SK-N-SH (cell line): ENCODE data around the gene RNU6-9. TPM values are rescaled to one million over a fixed set of nuclear protein-coding genes. Genes with fewer than 3 reads are reported as not detected.

Source experiments
- CTCF ChIA-PET: fragments of 300-600, 350-600 bp; formaldehyde crosslinking; extraction: SDS; loops from one replicate; lab custom pipeline; 2021; lab: Yijun Ruan, JAX
- POLR2A ChIA-PET: fragments of 350-600 bp; sonication (Branson Sonifier 250); formaldehyde crosslinking; extraction: SDS; loops from one replicate; lab custom pipeline; 2020; ENCODE audit warnings: antibody characterized with exemption, inconsistent platforms; lab: Yijun Ruan, JAX
- DNase-seq: peaks from one replicate; pipeline ENCODE4 v3.0.0; 2012
- H2AFZ ChIP-seq: fragments of 200-600 bp; sonication (generic); 2 replicates; pipeline ENCODE4 v1.8.1; 2016; ENCODE audit warnings: antibody characterized with exemption, mild to moderate bottlenecking, low read depth
- H3F3A ChIP-seq: fragments of 200-600 bp; sonication (generic); replicated peaks from 2 replicates; pipeline ENCODE3; 2016; ENCODE audit warnings: antibody characterized with exemption, mild to moderate bottlenecking; ENCODE audit not compliant: insufficient read depth
- H3K27ac ChIP-seq, 2 experiments: fragments of 200-500 bp in 1 of 2; fragments of 200-600 bp in 1 of 2; sonication (Bioruptor generic) in 1 of 2; sonication (generic), shearing (Covaris generic) in 1 of 2; 2 replicates each; pipeline versions ENCODE4 v1.5.1 to v1.6.1; 2014 to 2016; ENCODE audit warnings: low read depth in 2 of 2, inconsistent platforms in 1 of 2, low read length in 1 of 2, mild to moderate bottlenecking in 1 of 2, mixed read lengths in 1 of 2
- H3K27me3 ChIP-seq: fragments of 200-600 bp; sonication (generic), shearing (Covaris generic); 2 replicates; pipeline ENCODE4 v1.6.1; 2016; ENCODE audit warnings: mixed run types; ENCODE audit not compliant: insufficient read depth
- H3K36me3 ChIP-seq, 2 experiments: fragments of 200-500 bp in 1 of 2; fragments of 200-600 bp in 1 of 2; sonication (Bioruptor generic) in 1 of 2; sonication (generic) in 1 of 2; replicated peaks in 1 of 2; 2 replicates each; pipeline versions ENCODE3 to v1.5.1; 2014 to 2016; ENCODE audit warnings: low read length in 1 of 2, mild to moderate bottlenecking in 1 of 2; ENCODE audit not compliant: insufficient read depth in 2 of 2, control insufficient read depth in 1 of 2
- H3K4me1 ChIP-seq, 2 experiments: fragments of 200-500 bp in 1 of 2; fragments of 200-600 bp in 1 of 2; sonication (Bioruptor generic) in 1 of 2; sonication (generic), shearing (Covaris generic) in 1 of 2; 2 replicates each; pipeline versions ENCODE4 v1.5.1 to v1.6.1; 2014 to 2016; ENCODE audit warnings: low read depth in 1 of 2, low read length in 1 of 2, mixed run types in 1 of 2; ENCODE audit not compliant: insufficient read depth in 2 of 2, control insufficient read depth in 1 of 2
- H3K4me2 ChIP-seq: fragments of 200-600 bp; sonication (generic), shearing (Covaris generic); 2 replicates; pipeline ENCODE4 v1.6.1; 2017; ENCODE audit warnings: mixed run types
- H3K4me3 ChIP-seq, 2 experiments: fragments of 200-500 bp in 1 of 2; fragments of 200-600 bp in 1 of 2; sonication (Bioruptor generic) in 1 of 2; sonication (generic), shearing (Covaris generic) in 1 of 2; 2 replicates each; pipeline versions ENCODE4 v1.5.1 to v1.8.1; 2014 to 2016; ENCODE audit warnings: low read depth in 2 of 2, inconsistent platforms in 1 of 2, low read length in 1 of 2, mild to moderate bottlenecking in 1 of 2, mixed read lengths in 1 of 2, moderate library complexity in 1 of 2
- H3K79me2 ChIP-seq: fragments of 200-600 bp; sonication (generic); 2 replicates; pipeline ENCODE4 v1.8.1; 2017; ENCODE audit warnings: mild to moderate bottlenecking; ENCODE audit not compliant: insufficient read depth
- H3K9ac ChIP-seq: fragments of 200-600 bp; sonication (generic); 2 replicates; pipeline ENCODE4 v1.6.1; 2017; ENCODE audit warnings: mixed run types
- H3K9me2 ChIP-seq: fragments of 200-600 bp; sonication (generic); 2 replicates; pipeline ENCODE4 v1.6.1; 2017; ENCODE audit warnings: mixed run types
- H3K9me3 ChIP-seq: fragments of 200-600 bp; sonication (generic); 2 replicates; pipeline ENCODE4 v1.6.1; 2017; ENCODE audit warnings: mixed run types, mild to moderate bottlenecking, moderate library complexity
- H4K20me1 ChIP-seq: fragments of 200-600 bp; sonication (generic); 2 replicates; pipeline ENCODE4 v1.6.1; 2017; ENCODE audit warnings: mild to moderate bottlenecking, mixed run types; ENCODE audit not compliant: insufficient read depth
- CHD2 ChIP-seq: fragments of 150-350 bp; IDR thresholded peaks from 2 replicates; pipeline ENCODE4 v1.6.1; 2018; ENCODE audit warnings: low read length; ENCODE audit not compliant: partially characterized antibody
- ELF1 ChIP-seq: IDR thresholded peaks from 2 replicates; pipeline ENCODE4 v1.4.0; 2012
- EP300 ChIP-seq, 2 experiments: IDR thresholded peaks; 2 replicates each; pipeline versions ENCODE4 v1.4.0 to v1.6.1; 2012; ENCODE audit warnings: borderline replicate concordance in 1 of 2, low read depth in 1 of 2, low read length in 1 of 2
- MXI1 ChIP-seq: IDR thresholded peaks from 2 replicates; pipeline ENCODE4 v1.6.1; 2012; ENCODE audit warnings: mild to moderate bottlenecking, low read depth, low read length, improper control_type of control experiment
- NFIC ChIP-seq: IDR thresholded peaks from 2 replicates; pipeline ENCODE4 v1.4.0; 2012; ENCODE audit warnings: borderline replicate concordance
- NRF1 ChIP-seq: IDR thresholded peaks from 2 replicates; pipeline ENCODE4 v1.6.1; 2012; ENCODE audit warnings: low read depth, mild to moderate bottlenecking, low read length
- POLR2AphosphoS5 ChIP-seq: IDR thresholded peaks from 2 replicates; pipeline ENCODE4 v1.6.1; 2012; ENCODE audit warnings: low read depth, low read length
- RAD21 ChIP-seq: IDR thresholded peaks from 2 replicates; pipeline ENCODE4 v1.6.1; 2012; ENCODE audit warnings: mild to moderate bottlenecking, low read length
- RFX5 ChIP-seq: IDR thresholded peaks from 2 replicates; pipeline ENCODE4 v1.6.1; 2012; ENCODE audit warnings: mild to moderate bottlenecking, improper control_type of control experiment, low read length
- RXRA ChIP-seq: IDR thresholded peaks from 2 replicates; pipeline ENCODE4 v1.4.0; 2012; ENCODE audit warnings: low read depth, mild to moderate bottlenecking, borderline replicate concordance
- TAF1 ChIP-seq: IDR thresholded peaks from 2 replicates; pipeline ENCODE4 v1.6.1; 2012; ENCODE audit warnings: low read depth, mild to moderate bottlenecking, low read length, moderate library complexity, borderline replicate concordance
- TCF12 ChIP-seq: IDR thresholded peaks from 2 replicates; pipeline ENCODE4 v1.4.0; 2012
- TEAD4 ChIP-seq: IDR thresholded peaks from 2 replicates; pipeline ENCODE4 v1.4.0; 2012; ENCODE audit warnings: mild to moderate bottlenecking, borderline replicate concordance; ENCODE audit not compliant: insufficient read depth
- WGBS: methylation state at CpG from one replicate; pipeline ENCODE4 v1.1.6; 2017; ENCODE audit warnings: low lambda C conversion rate; 5-methylcytosine and 5-hydroxymethylcytosine counted together
- polyA plus RNA-seq, 3 experiments: library from polyadenylated mRNA; depleted of rRNA; stranded (reverse); fragments of >200 nt; gene quantifications; 2 replicates each; pipeline ENCODE4 v1.2.3, GENCODE V29; 2012
- TF ChIP-seq, protein P1 (sequence below): IDR thresholded peaks from 2 replicates; pipeline ENCODE4; 2012
- TF ChIP-seq, protein P2 (sequence below): IDR thresholded peaks from 2 replicates; pipeline ENCODE4 v1.6.1; 2012; ENCODE audit warnings: mild to moderate bottlenecking, low read depth, low read length, moderate library complexity

RNU6-9 gene
- polyA plus RNA-seq, 1 of the 3 experiments (the other 2 are of a cell fraction) = not detected

DNA sequence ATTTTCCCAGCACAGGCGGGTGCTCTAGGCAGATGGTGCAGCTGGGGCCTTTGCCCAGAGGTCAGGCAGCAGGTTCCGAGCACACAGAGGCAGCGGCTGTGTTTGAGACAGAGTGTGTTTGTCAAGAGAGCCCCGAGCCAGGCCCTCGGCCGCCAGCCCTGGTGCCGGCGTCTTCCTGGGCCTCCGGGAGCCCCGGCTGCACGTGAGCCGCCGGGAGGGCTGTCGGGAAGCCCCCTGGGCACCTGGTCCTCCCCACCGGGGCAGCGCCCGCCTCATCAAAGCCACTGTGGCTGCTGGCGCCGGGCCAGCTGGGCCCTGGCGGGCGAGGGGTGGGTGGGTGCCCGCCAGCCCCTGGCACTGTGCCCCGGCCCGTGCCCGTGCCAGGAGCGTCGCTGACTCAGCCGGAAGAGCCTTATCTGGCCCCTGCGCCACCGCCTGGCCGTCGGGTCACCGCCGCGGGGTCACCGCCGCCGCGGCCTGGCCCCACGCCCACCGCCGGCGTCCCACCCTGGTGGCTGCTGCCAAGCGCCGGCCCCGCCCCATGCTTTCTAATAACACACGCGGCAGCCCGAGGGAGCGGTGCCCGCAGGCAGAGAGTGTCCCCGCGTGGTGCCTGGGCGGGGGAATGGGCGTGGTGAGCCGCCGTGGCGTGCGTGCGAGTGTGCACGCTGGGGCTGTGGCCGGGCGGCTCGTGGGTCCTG, 47.5 kb downstream of the RNU6-9 start:
- Histone ChIP-seq H3K4me3 (peak overlapping the region; percentile 27 to 49; a peak in 3 of 4 replicates), H3K79me2 (peaks cover 39% of the 10 kb centered on the region; the same call in 1 of the 2 replicates), H3K9me3 (no peaks in the 10 kb centered on the region), H3K27me3 (no peaks in the 10 kb centered on the region), H3K27ac (peak overlapping the region; percentile 69 to 95), H3K4me1 (peaks cover 6 to 57% of the 10 kb centered on the region in 2 experiments; a peak in 3 of 4 replicates), H3K36me3 (no peaks in the 10 kb centered on the region), H3F3A (peaks cover 13% of the 10 kb centered on the region), H3K4me2 (peak overlapping the region; percentile 88), H4K20me1 (peaks cover 44% of the 10 kb centered on the region), H2AFZ (no peak overlapping the region), H3K9ac (peak overlapping the region; percentile 34), H3K9me2 (no peaks in the 10 kb centered on the region)
- WGBS = 0% methylated on average over 6 of the region's 64 CpGs
- ChIA-PET CTCF (interaction anchor here (1.1 to 1.2 kb wide), 4 partner anchors 18 to 430 kb away, joined by 3 to 4 read pairs (median 3); partner anchors contain the start of gene WDR18), POLR2A (interaction anchor here (1.4 kb wide), 1 partner anchor 43 kb away, joined by 5 read pairs; the partner anchor contains the start of gene WDR18)
- peak; percentile 93 for DNase-seq
- TF ChIP-seq RAD21 (no peak), EP300 (IDR thresholded peaks at IDR 0.05; ENCODE audit: borderline replicate concordance in 1 of 2, low read depth in 1 of 2, low read length in 1 of 2) (peak; percentile 65 to 77; a peak in 3 of 4 replicates), NFIC (peak; percentile 98), TEAD4 (no peak), CHD2 (no peak), NRF1 (no peak), RXRA (peak; percentile 76; the same call in 1 of the 2 replicates), MXI1 (peak; percentile 59; the same call in 1 of the 2 replicates), TAF1 (no peak), RFX5 (no peak), TCF12 (peak; percentile 53), POLR2AphosphoS5 (peak; percentile 26; the same call in 1 of the 2 replicates), ELF1 (no peak)
- TF ChIP-seq, protein P1, sequence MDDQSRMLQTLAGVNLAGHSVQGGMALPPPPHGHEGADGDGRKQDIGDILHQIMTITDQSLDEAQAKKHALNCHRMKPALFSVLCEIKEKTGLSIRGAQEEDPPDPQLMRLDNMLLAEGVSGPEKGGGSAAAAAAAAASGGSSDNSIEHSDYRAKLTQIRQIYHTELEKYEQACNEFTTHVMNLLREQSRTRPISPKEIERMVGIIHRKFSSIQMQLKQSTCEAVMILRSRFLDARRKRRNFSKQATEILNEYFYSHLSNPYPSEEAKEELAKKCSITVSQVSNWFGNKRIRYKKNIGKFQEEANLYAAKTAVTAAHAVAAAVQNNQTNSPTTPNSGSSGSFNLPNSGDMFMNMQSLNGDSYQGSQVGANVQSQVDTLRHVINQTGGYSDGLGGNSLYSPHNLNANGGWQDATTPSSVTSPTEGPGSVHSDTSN = peak; percentile 14; the same call in 1 of the 2 replicates
- TF ChIP-seq, protein P2, sequence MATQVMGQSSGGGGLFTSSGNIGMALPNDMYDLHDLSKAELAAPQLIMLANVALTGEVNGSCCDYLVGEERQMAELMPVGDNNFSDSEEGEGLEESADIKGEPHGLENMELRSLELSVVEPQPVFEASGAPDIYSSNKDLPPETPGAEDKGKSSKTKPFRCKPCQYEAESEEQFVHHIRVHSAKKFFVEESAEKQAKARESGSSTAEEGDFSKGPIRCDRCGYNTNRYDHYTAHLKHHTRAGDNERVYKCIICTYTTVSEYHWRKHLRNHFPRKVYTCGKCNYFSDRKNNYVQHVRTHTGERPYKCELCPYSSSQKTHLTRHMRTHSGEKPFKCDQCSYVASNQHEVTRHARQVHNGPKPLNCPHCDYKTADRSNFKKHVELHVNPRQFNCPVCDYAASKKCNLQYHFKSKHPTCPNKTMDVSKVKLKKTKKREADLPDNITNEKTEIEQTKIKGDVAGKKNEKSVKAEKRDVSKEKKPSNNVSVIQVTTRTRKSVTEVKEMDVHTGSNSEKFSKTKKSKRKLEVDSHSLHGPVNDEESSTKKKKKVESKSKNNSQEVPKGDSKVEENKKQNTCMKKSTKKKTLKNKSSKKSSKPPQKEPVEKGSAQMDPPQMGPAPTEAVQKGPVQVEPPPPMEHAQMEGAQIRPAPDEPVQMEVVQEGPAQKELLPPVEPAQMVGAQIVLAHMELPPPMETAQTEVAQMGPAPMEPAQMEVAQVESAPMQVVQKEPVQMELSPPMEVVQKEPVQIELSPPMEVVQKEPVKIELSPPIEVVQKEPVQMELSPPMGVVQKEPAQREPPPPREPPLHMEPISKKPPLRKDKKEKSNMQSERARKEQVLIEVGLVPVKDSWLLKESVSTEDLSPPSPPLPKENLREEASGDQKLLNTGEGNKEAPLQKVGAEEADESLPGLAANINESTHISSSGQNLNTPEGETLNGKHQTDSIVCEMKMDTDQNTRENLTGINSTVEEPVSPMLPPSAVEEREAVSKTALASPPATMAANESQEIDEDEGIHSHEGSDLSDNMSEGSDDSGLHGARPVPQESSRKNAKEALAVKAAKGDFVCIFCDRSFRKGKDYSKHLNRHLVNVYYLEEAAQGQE = 0 out of 2 replicates have a peak, but pooled peaks have one; percentile 9
